H9 (cell line): Measurements from ENCODE around the gene RRAGD. TPM values are rescaled to one million over a fixed set of nuclear protein-coding genes. Genes with fewer than 3 reads are reported as not detected.

Experiments used
- DNase-seq: peaks from one replicate; pipeline ENCODE4 v3.0.0-alpha.2; 2017
- H2AFZ ChIP-seq: one replicate; pipeline ENCODE4 v1.6.1; 2013; ENCODE audit warnings: mild to moderate bottlenecking, low read length, control low read depth, moderate library complexity
- H2AK5ac ChIP-seq: 2 replicates; pipeline ENCODE4 v1.6.1; 2013; ENCODE audit warnings: low read length, control low read depth, mixed read lengths; ENCODE audit not compliant: insufficient read length
- H2BK120ac ChIP-seq: one replicate; pipeline ENCODE4 v1.6.1; 2013; ENCODE audit warnings: low read depth, mild to moderate bottlenecking, low read length, control low read depth, inconsistent platforms; ENCODE audit not compliant: poor library complexity, severe bottlenecking
- H2BK12ac ChIP-seq: 2 replicates; pipeline ENCODE4 v1.6.1; 2013; ENCODE audit warnings: low read length, control low read depth, mixed read lengths, low read depth; ENCODE audit not compliant: insufficient read length
- H2BK15ac ChIP-seq: 2 replicates; pipeline ENCODE4 v1.6.1; 2013; ENCODE audit warnings: low read depth, low read length, control low read depth
- H2BK20ac ChIP-seq: one replicate; pipeline ENCODE4 v1.6.1; 2013; ENCODE audit warnings: low read depth, mild to moderate bottlenecking, low read length, control low read depth, inconsistent platforms; ENCODE audit not compliant: poor library complexity, severe bottlenecking
- H2BK5ac ChIP-seq: 2 replicates; pipeline ENCODE4 v1.6.1; 2013; ENCODE audit warnings: low read length, control low read depth, mixed read lengths; ENCODE audit not compliant: insufficient read length
- H3K14ac ChIP-seq: 2 replicates; pipeline ENCODE4 v1.6.1; 2013; ENCODE audit warnings: low read length, control low read depth; ENCODE audit not compliant: insufficient read depth
- H3K18ac ChIP-seq: 2 replicates; pipeline ENCODE4 v1.6.1; 2013; ENCODE audit warnings: low read depth, mild to moderate bottlenecking, mixed read lengths, low read length, control low read depth; ENCODE audit not compliant: insufficient read length
- H3K23ac ChIP-seq: 2 replicates; pipeline ENCODE4 v1.6.1; 2013; ENCODE audit warnings: low read length, control low read depth, mixed read lengths, low read depth; ENCODE audit not compliant: insufficient read length
- H3K23me2 ChIP-seq: 2 replicates; pipeline ENCODE4 v1.6.1; 2013; ENCODE audit warnings: low read depth, mild to moderate bottlenecking, mixed read lengths, low read length, control low read depth; ENCODE audit not compliant: insufficient read length, poor library complexity, severe bottlenecking
- H3K27ac ChIP-seq: 2 replicates; pipeline ENCODE4 v1.5.1; 2013; ENCODE audit warnings: low read length, control low read depth, mixed read lengths, low read depth; ENCODE audit not compliant: insufficient read length
- H3K27me3 ChIP-seq: 2 replicates; pipeline ENCODE4 v1.6.1; 2013; ENCODE audit warnings: low read length, control low read depth, inconsistent platforms; ENCODE audit not compliant: insufficient read depth
- H3K4ac ChIP-seq: 2 replicates; pipeline ENCODE4 v1.6.1; 2013; ENCODE audit warnings: low read depth, mild to moderate bottlenecking, control low read depth, inconsistent platforms, low read length, moderate library complexity
- H3K4me1 ChIP-seq: 2 replicates; pipeline ENCODE4 v1.6.1; 2013; ENCODE audit warnings: low read length, control low read depth, inconsistent platforms; ENCODE audit not compliant: insufficient read depth
- H3K4me2 ChIP-seq: 2 replicates; pipeline ENCODE4 v1.6.1; 2013; ENCODE audit warnings: low read length, control low read depth, mixed read lengths; ENCODE audit not compliant: insufficient read length, insufficient read depth
- H3K56ac ChIP-seq: 2 replicates; pipeline ENCODE4 v1.6.1; 2013; ENCODE audit warnings: low read depth, mild to moderate bottlenecking, mixed read lengths, low read length, control low read depth; ENCODE audit not compliant: insufficient read length
- H3K79me1 ChIP-seq: 2 replicates; pipeline ENCODE4 v1.6.1; 2013; ENCODE audit warnings: low read depth, mild to moderate bottlenecking, moderate library complexity, low read length, control low read depth, inconsistent platforms; ENCODE audit not compliant: insufficient read depth, poor library complexity, severe bottlenecking
- H3K79me2 ChIP-seq: 2 replicates; pipeline ENCODE4 v1.6.1; 2013; ENCODE audit warnings: low read length, control low read depth, inconsistent platforms; ENCODE audit not compliant: insufficient read depth
- H3K9ac ChIP-seq: 2 replicates; pipeline ENCODE4 v1.6.1; 2013; ENCODE audit warnings: low read length, control low read depth, mixed read lengths; ENCODE audit not compliant: insufficient read length; ENCODE audit errors: extremely low read depth
- H3K9me3 ChIP-seq: one replicate; pipeline ENCODE4 v1.6.1; 2013; ENCODE audit warnings: low read depth, low read length, inconsistent platforms; ENCODE audit not compliant: control insufficient read depth
- H3T11ph ChIP-seq: one replicate; pipeline ENCODE4 v1.6.1; 2013; ENCODE audit warnings: mild to moderate bottlenecking, low read length, control low read depth, inconsistent platforms
- H4K20me1 ChIP-seq: one replicate; pipeline ENCODE4 v1.6.1; 2013; ENCODE audit not compliant: control insufficient read depth, insufficient read length, insufficient read depth
- H4K5ac ChIP-seq: 2 replicates; pipeline ENCODE4 v1.6.1; 2013; ENCODE audit warnings: low read depth, mild to moderate bottlenecking, mixed read lengths, low read length, control low read depth; ENCODE audit not compliant: insufficient read length
- H4K8ac ChIP-seq: replicated peaks from 2 replicates; pipeline ENCODE4 v1.6.1; 2013; ENCODE audit warnings: low read length, control low read depth, mixed read lengths, low read depth; ENCODE audit not compliant: insufficient read length
- H4K91ac ChIP-seq: 2 replicates; pipeline ENCODE4 v1.6.1; 2013; ENCODE audit warnings: low read depth, mild to moderate bottlenecking, moderate library complexity, mixed read lengths, low read length, control low read depth; ENCODE audit not compliant: insufficient read length
- H3K27ac Mint-ChIP-seq, 3 experiments: 2 replicates in 2 of 3; 3 replicates in 1 of 3; pipeline ENCODE4 v1.8.0; 2020 to 2021; ENCODE audit warnings: mixed read lengths in 3 of 3, mild to moderate bottlenecking in 1 of 3, moderate library complexity in 1 of 3
- H3K27me3 Mint-ChIP-seq: 2 replicates; pipeline ENCODE4 v1.8.0; 2021; ENCODE audit warnings: low read depth, mild to moderate bottlenecking, moderate library complexity, mixed read lengths
- H3K36me3 Mint-ChIP-seq, 3 experiments: 2 replicates in 2 of 3; 3 replicates in 1 of 3; pipeline ENCODE4 v1.8.0; 2020 to 2021; ENCODE audit warnings: low read depth in 3 of 3, mixed read lengths in 3 of 3; ENCODE audit not compliant: insufficient read depth in 1 of 3
- H3K4me1 Mint-ChIP-seq, 2 experiments: 2 replicates each; pipeline ENCODE4 v1.8.0; 2020; ENCODE audit warnings: mixed read lengths in 2 of 2
- H3K4me3 Mint-ChIP-seq, 2 experiments: 2 replicates in 1 of 2; 3 replicates in 1 of 2; pipeline ENCODE4 v1.8.0; 2020 to 2021; ENCODE audit warnings: mild to moderate bottlenecking in 2 of 2, mixed read lengths in 2 of 2, moderate library complexity in 1 of 2
- H3K9me3 Mint-ChIP-seq, 2 experiments: 2 replicates in 1 of 2; 3 replicates in 1 of 2; pipeline ENCODE4 v1.8.0; 2020; ENCODE audit warnings: mild to moderate bottlenecking in 2 of 2, mixed read lengths in 2 of 2, moderate library complexity in 1 of 2
- CTCF ChIP-seq: fragments of 200-600 bp; sonication (generic); conservative IDR thresholded peaks from 3 replicates; pipeline ENCODE4 v1.8.0; 2021; ENCODE audit warnings: antibody characterized with exemption, mild to moderate bottlenecking
- WGBS: extraction: QIAGEN DNeasy Blood & Tissue Kit; methylation state at CpG from one replicate; pipeline ENCODE4 v1.1.7; 2013; ENCODE audit warnings: missing lambda C conversion rate, low lambda C conversion rate, mixed read lengths; ENCODE audit not compliant: insufficient read length; ENCODE audit errors: extremely low coverage; 5-methylcytosine and 5-hydroxymethylcytosine counted together
- long read RNA-seq: library from polyadenylated mRNA; unstranded; transcript quantifications from one replicate; pipeline ENCODE4 v2.0.0, GENCODE V29; 2020
- total RNA-seq: library from RNA; stranded (reverse); gene quantifications from 2 replicates; pipeline ENCODE4 v1.2.1, GENCODE V29; 2021

Gene RRAGD, protein sequence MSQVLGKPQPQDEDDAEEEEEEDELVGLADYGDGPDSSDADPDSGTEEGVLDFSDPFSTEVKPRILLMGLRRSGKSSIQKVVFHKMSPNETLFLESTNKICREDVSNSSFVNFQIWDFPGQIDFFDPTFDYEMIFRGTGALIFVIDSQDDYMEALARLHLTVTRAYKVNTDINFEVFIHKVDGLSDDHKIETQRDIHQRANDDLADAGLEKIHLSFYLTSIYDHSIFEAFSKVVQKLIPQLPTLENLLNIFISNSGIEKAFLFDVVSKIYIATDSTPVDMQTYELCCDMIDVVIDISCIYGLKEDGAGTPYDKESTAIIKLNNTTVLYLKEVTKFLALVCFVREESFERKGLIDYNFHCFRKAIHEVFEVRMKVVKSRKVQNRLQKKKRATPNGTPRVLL
- total RNA-seq = 8.3 and 10.6 TPM in 2 replicates
- long read RNA-seq, full-length matches to known transcripts = 3 of 8 reads
- long read RNA-seq, partial matches to known transcripts = 0 of 8 reads
- long read RNA-seq, other reads (novel, unspliced or antisense) = 5 of 8 reads

DNA sequence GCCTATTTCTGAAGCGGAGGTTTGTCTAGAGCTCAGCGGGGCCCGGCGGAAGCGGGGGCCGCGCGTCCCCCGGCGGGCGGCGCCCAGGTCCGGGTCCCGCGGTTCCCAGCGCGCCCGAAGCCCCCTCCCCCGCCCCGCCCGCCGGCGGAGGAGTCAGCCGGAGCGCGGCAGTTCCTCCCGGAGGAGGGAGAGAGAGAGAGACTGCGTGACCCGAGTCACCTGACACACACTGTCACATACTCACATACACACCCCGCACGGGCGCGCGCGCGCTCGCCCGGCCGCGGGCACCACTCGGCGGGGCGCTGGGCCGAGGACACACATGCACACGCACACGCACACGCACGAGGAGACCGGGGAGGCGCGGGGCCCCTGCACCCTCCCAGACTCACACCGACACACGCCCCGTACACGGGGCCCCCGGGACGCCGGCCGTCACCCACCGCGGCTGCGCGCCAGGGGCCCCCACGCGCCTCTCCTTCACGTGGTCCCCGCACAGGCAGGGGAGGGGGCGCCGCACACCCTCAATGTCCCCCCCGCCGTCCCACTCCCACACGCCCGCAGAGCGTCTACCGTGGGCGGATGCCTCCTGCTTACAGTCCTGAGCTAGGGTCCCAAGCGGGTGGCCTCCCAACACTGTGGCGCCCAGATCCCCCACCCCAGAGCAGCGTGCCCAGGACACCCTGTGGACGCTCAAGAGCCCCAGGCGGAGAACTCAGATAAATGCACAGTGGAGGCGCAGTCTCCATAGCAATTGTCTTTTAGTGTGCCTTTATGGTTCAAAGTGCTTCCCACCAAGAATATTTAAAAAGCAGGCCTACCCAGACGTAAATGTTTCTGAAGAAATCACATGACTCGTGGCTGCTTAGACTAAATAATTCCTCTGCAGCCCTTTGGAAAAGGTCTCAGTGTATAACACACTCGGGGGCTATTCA lies at the start of gene RRAGD:
TSS of gene RRAGD (minus strand) at position 203 of the 935 bp plus-strand sequence. CDS start 280 bp downstream, outside the sequence.
- Histone ChIP-seq H3K56ac (no peak within 1 kb of the TSS), H3K27ac (no peak within 1 kb of the TSS), H2BK20ac (no peak within 1 kb of the TSS), H4K91ac (no peak within 1 kb of the TSS), H4K5ac (no peak within 1 kb of the TSS), H3K4me1 (peaks cover 3% of the 10 kb centered on the region; the same call in 1 of the 2 replicates), H3K14ac (peak within 1 kb of the TSS; percentile 39; the same call in 1 of the 2 replicates), H2AK5ac (no peak within 1 kb of the TSS), H2BK120ac (no peak within 1 kb of the TSS), H3K18ac (peak within 1 kb of the TSS; percentile 86), H4K20me1 (no peaks in the 10 kb centered on the region), H3K79me2 (no peaks in the 10 kb centered on the region; the same call in 1 of the 2 replicates), H3K9me3 (no peaks in the 10 kb centered on the region), H2BK12ac (no peak within 1 kb of the TSS), H2BK15ac (no peak within 1 kb of the TSS), H2BK5ac (no peak within 1 kb of the TSS), H3K4me2 (peak within 1 kb of the TSS; percentile 97), H3K27me3 (peaks cover 5% of the 10 kb centered on the region; the same call in 1 of the 2 replicates), H3K4ac (no peak within 1 kb of the TSS), H3T11ph (no peak within 1 kb of the TSS), H3K9ac (peak within 1 kb of the TSS; percentile 43), H3K79me1 (no peaks in the 10 kb centered on the region), H2AFZ (no peak within 1 kb of the TSS), H3K23me2 (peaks cover 23% of the 10 kb centered on the region), H4K8ac (no peak within 1 kb of the TSS), H3K23ac (no peak within 1 kb of the TSS)
- no peak for TF ChIP-seq CTCF
- peaks cover 35% of the 10 kb centered on the region in 2 experiments for H3K4me1 Mint-ChIP-seq
- peak within 1 kb of the TSS in 1 of 3 experiments; percentile 78; a peak in 1 of 7 replicates for H3K27ac Mint-ChIP-seq
- peaks cover 56% of the 10 kb centered on the region for H3K27me3 Mint-ChIP-seq
- no CpG with 5 or more reads among the region's 85 CpGs for WGBS
- H3K36me3 Mint-ChIP-seq = no peaks in the 10 kb centered on the region
- peak within 1 kb of the TSS; percentile 79 to 91 for H3K4me3 Mint-ChIP-seq
- no peaks in the 10 kb centered on the region; a peak in 1 of 5 replicates for H3K9me3 Mint-ChIP-seq
- peak; percentile 54 for DNase-seq
